Stomach (tissue), 9 donors: ENCODE results near the gene LRP6. TPM values are rescaled to one million over a fixed set of nuclear protein-coding genes. Genes with fewer than 3 reads are reported as not detected.

Experiments
- DNase-seq, 2 donors: peaks; one replicate each; pipeline versions ENCODE4 v3.0.0 to v3.0.0-alpha.2; 2013 to 2019
- H3K27ac ChIP-seq, 5 donors: fragments of 200-600 bp in 4 of 5; sonication (generic) in 4 of 5; one replicate each; pipeline ENCODE4 v1.5.1; 2013 to 2019; ENCODE audit warnings: mild to moderate bottlenecking in 1 of 5, moderate library complexity in 1 of 5
- H3K27me3 ChIP-seq, 3 donors: fragments of 200-600 bp; sonication (generic); one replicate each; pipeline ENCODE4 v1.5.1; 2017 to 2019; ENCODE audit warnings: mixed run types in 1 of 3
- H3K36me3 ChIP-seq, 4 donors: fragments of 200-600 bp; sonication (generic); 1 replicate in 3 of 4; 2 replicates in 1 of 4; pipeline ENCODE4 v1.5.1; 2016 to 2019
- H3K4me1 ChIP-seq, 4 donors: fragments of 200-600 bp; sonication (generic); one replicate each; pipeline ENCODE4 v1.5.1; 2016 to 2019
- H3K4me3 ChIP-seq, 4 donors: fragments of 200-600 bp; sonication (generic) in 3 of 4; one replicate each; pipeline ENCODE4 v1.5.1; 2016 to 2019; ENCODE audit warnings: mild to moderate bottlenecking in 1 of 4
- H3K9me3 ChIP-seq, 4 donors: fragments of 200-600 bp; sonication (generic); one replicate each; pipeline ENCODE4 v1.5.1; 2016 to 2019
- CTCF ChIP-seq, 7 experiments: fragments of 450-650 bp in 4 of 7; fragments of 200-600 bp in 3 of 7; sonication (generic) in 3 of 7; IDR thresholded peaks; one replicate each; pipeline ENCODE4 v1.5.1; 2016 to 2019; ENCODE audit warnings: antibody characterized with exemption in 7 of 7, control low read depth in 2 of 7, mild to moderate bottlenecking in 1 of 7
- EP300 ChIP-seq: sonication (generic); formaldehyde crosslinking; IDR thresholded peaks from one replicate; pipeline ENCODE4 v1.6.1; 2017; ENCODE audit warnings: antibody characterized with exemption
- POLR2A ChIP-seq, 4 donors: fragments of 450-650 bp; IDR thresholded peaks; one replicate each; pipeline ENCODE4 v1.6.1; 2016; ENCODE audit warnings: antibody characterized with exemption in 4 of 4, control low read depth in 2 of 4, mild to moderate bottlenecking in 1 of 4, moderate library complexity in 1 of 4
- POLR2AphosphoS5 ChIP-seq, 3 donors: sonication (generic); formaldehyde crosslinking; IDR thresholded peaks; one replicate each; pipeline ENCODE4 v1.6.1; 2016; ENCODE audit warnings: antibody characterized with exemption in 3 of 3
- WGBS, 5 donors: extraction: QIAGEN DNeasy Blood & Tissue Kit in 3 of 5; methylation state at CpG; one replicate each; pipeline versions ENCODE4 v1.1.5 to v1.1.7; 2013 to 2018; 5-methylcytosine and 5-hydroxymethylcytosine counted together
- intact Hi-C: fragments of 100-400 bp; cut with DNase I; formaldehyde crosslinking; loops from one replicate; pipeline ENCODE4 v1.15.1; 2023; ENCODE audit warnings: low total_unique reads
- polyA plus RNA-seq, 3 donors: library from polyadenylated mRNA; stranded (reverse); fragments of 200-250 nt; gene quantifications; one replicate each; pipeline ENCODE4 v1.2.3, GENCODE V29; 2013
- total RNA-seq, 5 donors: library from RNA; depleted of rRNA; stranded (reverse); fragments of >200 nt; gene quantifications; one replicate each; pipeline versions ENCODE4 v1.1.0 to v1.2.3, GENCODE V29; 2014 to 2016
- donor health status: healthy with polysubstance abuse.
- donor health status: Bipolar disorder and iron deficiency.
- donor health status: healthy.

Gene LRP6
- total and polyA plus RNA-seq, 8 donors = 2.7 to 113 (median 36.8) TPM

- H3K4me1 ChIP-seq = no peaks in the 10 kb centered on the region
- 85 to 92% (median 91%) methylated on average over 3 of the region's 3 CpGs for WGBS, 5 donors
- H3K27me3 ChIP-seq = no peaks in the 10 kb centered on the region
- no peak for TF ChIP-seq POLR2AphosphoS5 (IDR thresholded peaks at IDR 0.05)
- TF ChIP-seq EP300 = no peak
- TF ChIP-seq POLR2A (IDR thresholded peaks at IDR 0.05) = no peak
- no peak for TF ChIP-seq CTCF (IDR thresholded peaks at IDR 0.05)
- H3K27ac ChIP-seq = no peak overlapping the region
- no peak for DNase-seq
- H3K9me3 ChIP-seq = no peaks in the 10 kb centered on the region
- H3K4me3 ChIP-seq = no peak overlapping the region
- peaks cover 0 to 13% (median 9%) of the 10 kb centered on the region in 4 donors for H3K36me3 ChIP-seq
- intact Hi-C loops = no loop called here
Observed at GRCh38 chr12:12091071-12091470, 175.8 kb downstream of the LRP6 start.

DNA sequence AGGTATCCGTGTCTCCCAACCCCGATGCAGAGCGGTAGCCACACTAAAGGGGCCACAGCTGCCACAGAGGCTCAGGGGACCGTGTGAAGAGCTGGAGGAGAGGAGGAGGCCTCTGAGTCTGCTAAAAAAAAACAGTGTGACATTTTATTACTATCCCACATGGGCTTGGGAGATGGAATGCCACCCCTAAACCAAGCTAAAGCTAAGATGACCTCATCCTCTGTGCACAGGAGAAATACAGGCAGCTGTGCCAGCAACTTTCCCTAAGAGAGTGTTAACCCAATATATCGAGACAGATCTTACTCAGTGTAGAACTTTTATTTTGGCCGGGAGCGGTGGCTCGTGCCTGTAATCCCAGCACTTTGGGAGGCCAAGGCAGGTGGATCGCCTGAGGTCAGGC, 178.1 kb downstream of the LRP6 start:
- H3K9me3 ChIP-seq = no peaks in the 10 kb centered on the region
- DNase-seq = no peak
- H3K4me3 ChIP-seq = no peak overlapping the region
- no peaks in the 10 kb centered on the region for H3K4me1 ChIP-seq
- WGBS, 5 donors = 83 to 98% (median 91%) methylated on average over 9 of the region's 9 CpGs
- no peaks in the 10 kb centered on the region for H3K27me3 ChIP-seq
- no peak overlapping the region for H3K27ac ChIP-seq
- intact Hi-C loops = loop anchor here (10.0 kb wide), 1 partner anchor 246 kb away; no protein-coding TSS in a partner anchor
- no peak for TF ChIP-seq EP300
- TF ChIP-seq CTCF (IDR thresholded peaks at IDR 0.05) = no peak
- TF ChIP-seq POLR2A (IDR thresholded peaks at IDR 0.05) = no peak
- no peak for TF ChIP-seq POLR2AphosphoS5 (IDR thresholded peaks at IDR 0.05)
- peaks cover 0 to 7% (median 3%) of the 10 kb centered on the region in 4 donors for H3K36me3 ChIP-seq

- no peak overlapping the region for H3K27ac ChIP-seq
- no peaks in the 10 kb centered on the region for H3K9me3 ChIP-seq
- no peaks in the 10 kb centered on the region for H3K4me1 ChIP-seq
- DNase-seq = no peak
- peaks cover 0 to 7% (median 3%) of the 10 kb centered on the region in 4 donors for H3K36me3 ChIP-seq
- intact Hi-C loops = loop anchor here (10.0 kb wide), 1 partner anchor 247 kb away; no protein-coding TSS in a partner anchor
- H3K27me3 ChIP-seq = no peaks in the 10 kb centered on the region
- 89 to 96% (median 93%) methylated on average over 10 of the region's 10 CpGs for WGBS, 5 donors
- TF ChIP-seq POLR2A (IDR thresholded peaks at IDR 0.05) = no peak
- no peak for TF ChIP-seq EP300
- no peak for TF ChIP-seq CTCF (IDR thresholded peaks at IDR 0.05)
- TF ChIP-seq POLR2AphosphoS5 (IDR thresholded peaks at IDR 0.05) = no peak
- H3K4me3 ChIP-seq = no peak overlapping the region
Observed at GRCh38 chr12:12088147-12088546, 178.7 kb downstream of the LRP6 start.

- WGBS, 5 donors = 92 to 100% (median 95%) methylated on average over 2 of the region's 2 CpGs
- Histone ChIP-seq H3K9me3 (no peaks in the 10 kb centered on the region), H3K4me1 (no peaks in the 10 kb centered on the region), H3K27me3 (no peaks in the 10 kb centered on the region), H3K27ac (no peak overlapping the region), H3K36me3 (peaks cover 0 to 7% (median 3%) of the 10 kb centered on the region in 4 donors), H3K4me3 (no peak overlapping the region)
- TF ChIP-seq POLR2A (IDR thresholded peaks at IDR 0.05) (no peak), EP300 (no peak), CTCF (IDR thresholded peaks at IDR 0.05) (no peak), POLR2AphosphoS5 (IDR thresholded peaks at IDR 0.05) (no peak)
- intact Hi-C loops = loop anchor here (10.0 kb wide), 1 partner anchor 247 kb away; no protein-coding TSS in a partner anchor
- no peak for DNase-seq
Observed at GRCh38 chr12:12087693-12088034, 179.2 kb downstream of the LRP6 start.
